GM18499 (cell line): ENCODE measurements around the gene NTNG2.

Experiments
- ATAC-seq: cut with Tn5 transposase; IDR thresholded peaks from one replicate; pipeline ENCODE4 v1.9.1; 2021; ENCODE audit warnings: moderate number of reproducible peaks; ENCODE audit not compliant: insufficient read depth, unreplicated experiment

Gene NTNG2

GRCh38 chr9:132231019-132231701 lies 69.3 kb downstream of the NTNG2 start:
- ATAC-seq: no peak

- ATAC-seq: no peak
These were observed 70.7 kb downstream of the NTNG2 start for GRCh38 chr9:132232522-132232921.

GRCh38 chr9:132233138-132233537 lies 71.3 kb downstream of the NTNG2 start:
- no peak for ATAC-seq

- ATAC-seq: no peak
These were observed 72.7 kb downstream of the NTNG2 start for GRCh38 chr9:132234535-132234934.

- ATAC-seq: no peak
These were observed 73.3 kb downstream of the NTNG2 start for GRCh38 chr9:132235125-132235524.

- ATAC-seq: no peak
These were observed 74.2 kb downstream of the NTNG2 start for GRCh38 chr9:132235894-132236661.

GRCh38 chr9:132236662-132237311 lies 74.9 kb downstream of the NTNG2 start:
- no peak for ATAC-seq

- ATAC-seq: no peak
These were observed 75.6 kb downstream of the NTNG2 start for GRCh38 chr9:132237481-132237880.

GRCh38 chr9:132238026-132238972 lies 76.4 kb downstream of the NTNG2 start:
- ATAC-seq: no peak

GRCh38 chr9:132238992-132239391 lies 77.1 kb downstream of the NTNG2 start:
- ATAC-seq: no peak

GRCh38 chr9:132239518-132239917 lies 77.7 kb downstream of the NTNG2 start:
- no peak for ATAC-seq

GRCh38 chr9:132239999-132240840 lies 78.4 kb downstream of the NTNG2 start:
- no peak for ATAC-seq

GRCh38 chr9:132240841-132241482 lies 79.1 kb downstream of the NTNG2 start:
- ATAC-seq: no peak

GRCh38 chr9:132241483-132241839 lies 79.6 kb downstream of the NTNG2 start:
- no peak for ATAC-seq

GRCh38 chr9:132241840-132242620 lies 80.2 kb downstream of the NTNG2 start:
- no peak for ATAC-seq

- ATAC-seq: no peak
These were observed 80.8 kb downstream of the NTNG2 start for GRCh38 chr9:132242621-132243155.

GRCh38 chr9:132243156-132244074 lies 81.6 kb downstream of the NTNG2 start:
- ATAC-seq: no peak
